Fibroblast of lung (primary cell): ENCODE results near the gene WNT7B.

Experiments
- CTCF ChIP-seq, 2 donors: IDR thresholded peaks in 1 of 2; conservative IDR thresholded peaks in 1 of 2; 1 replicate in 1 of 2; 2 replicates in 1 of 2; pipeline ENCODE4 v1.5.1; 2011 to 2012; ENCODE audit warnings: low read length in 2 of 2, control low read depth in 1 of 2, inconsistent platforms in 1 of 2, low read depth in 1 of 2, mild to moderate bottlenecking in 1 of 2
- EZH2 ChIP-seq: IDR thresholded peaks from 2 replicates; pipeline ENCODE4 v1.5.1; 2012; ENCODE audit warnings: low read length, control low read depth, mild to moderate bottlenecking; ENCODE audit errors: missing control alignments

- TF ChIP-seq CTCF (conservative IDR thresholded peaks at IDR 0.05 in 1 of 2, IDR thresholded peaks at IDR 0.05 in 1 of 2; ENCODE audit: low read depth in 1 of 2, low read length in 2 of 2), result no peak
- TF ChIP-seq EZH2, result no peak
Observed at GRCh38 chr22:45871721-45872120, 105.2 kb downstream of the WNT7B start.
